Ishikawa (cell line): ENCODE results near the gene DEFB121.

Experiments
- CEBPB ChIP-seq: IDR thresholded peaks from 2 replicates; pipeline ENCODE4 v1.6.1; 2012
- CREB1 ChIP-seq: IDR thresholded peaks from 2 replicates; pipeline ENCODE4 v1.6.1; 2012; ENCODE audit warnings: low read depth
- EGR1 ChIP-seq: IDR thresholded peaks from 2 replicates; pipeline ENCODE4 v1.6.1; 2012
- EP300 ChIP-seq: IDR thresholded peaks from 2 replicates; pipeline ENCODE4 v1.6.1; 2012; ENCODE audit warnings: borderline replicate concordance
- FOXM1 ChIP-seq: IDR thresholded peaks from 2 replicates; pipeline ENCODE4 v1.6.1; 2012; ENCODE audit warnings: low read depth, borderline replicate concordance
- MAX ChIP-seq: IDR thresholded peaks from 2 replicates; pipeline ENCODE4 v1.6.1; 2012
- NFIC ChIP-seq: IDR thresholded peaks from 2 replicates; pipeline ENCODE4 v1.6.1; 2012
- RAD21 ChIP-seq: IDR thresholded peaks from 2 replicates; pipeline ENCODE4 v1.6.1; 2012; ENCODE audit warnings: low read depth
- TCF12 ChIP-seq: IDR thresholded peaks from 2 replicates; pipeline ENCODE4 v1.6.1; 2012; ENCODE audit warnings: low read depth
- TEAD4 ChIP-seq: IDR thresholded peaks from 2 replicates; pipeline ENCODE4 v1.6.1; 2012
- USF1 ChIP-seq: IDR thresholded peaks from 2 replicates; pipeline ENCODE4 v1.6.1; 2012
- YY1 ChIP-seq: IDR thresholded peaks from 2 replicates; pipeline ENCODE4 v1.6.1; 2012; ENCODE audit warnings: low read depth
- ZBTB7A ChIP-seq: IDR thresholded peaks from 2 replicates; pipeline ENCODE4 v1.6.1; 2012; ENCODE audit warnings: low read depth
- TF ChIP-seq, protein P1 (sequence below): IDR thresholded peaks from 2 replicates; pipeline ENCODE4 v1.6.1; 2012; ENCODE audit warnings: low read depth, mild to moderate bottlenecking

GRCh38 chr20:31363295-31363694 lies 42.7 kb downstream of the DEFB121 start:
- no peak for TF ChIP-seq YY1
- TF ChIP-seq USF1, result no peak
- no peak for TF ChIP-seq RAD21
- TF ChIP-seq TEAD4, result no peak
- no peak for TF ChIP-seq CEBPB
- TF ChIP-seq EP300, result no peak
- no peak for TF ChIP-seq TCF12
- TF ChIP-seq MAX, result no peak
- no peak for TF ChIP-seq CREB1
- no peak for TF ChIP-seq EGR1
- TF ChIP-seq, protein P1, sequence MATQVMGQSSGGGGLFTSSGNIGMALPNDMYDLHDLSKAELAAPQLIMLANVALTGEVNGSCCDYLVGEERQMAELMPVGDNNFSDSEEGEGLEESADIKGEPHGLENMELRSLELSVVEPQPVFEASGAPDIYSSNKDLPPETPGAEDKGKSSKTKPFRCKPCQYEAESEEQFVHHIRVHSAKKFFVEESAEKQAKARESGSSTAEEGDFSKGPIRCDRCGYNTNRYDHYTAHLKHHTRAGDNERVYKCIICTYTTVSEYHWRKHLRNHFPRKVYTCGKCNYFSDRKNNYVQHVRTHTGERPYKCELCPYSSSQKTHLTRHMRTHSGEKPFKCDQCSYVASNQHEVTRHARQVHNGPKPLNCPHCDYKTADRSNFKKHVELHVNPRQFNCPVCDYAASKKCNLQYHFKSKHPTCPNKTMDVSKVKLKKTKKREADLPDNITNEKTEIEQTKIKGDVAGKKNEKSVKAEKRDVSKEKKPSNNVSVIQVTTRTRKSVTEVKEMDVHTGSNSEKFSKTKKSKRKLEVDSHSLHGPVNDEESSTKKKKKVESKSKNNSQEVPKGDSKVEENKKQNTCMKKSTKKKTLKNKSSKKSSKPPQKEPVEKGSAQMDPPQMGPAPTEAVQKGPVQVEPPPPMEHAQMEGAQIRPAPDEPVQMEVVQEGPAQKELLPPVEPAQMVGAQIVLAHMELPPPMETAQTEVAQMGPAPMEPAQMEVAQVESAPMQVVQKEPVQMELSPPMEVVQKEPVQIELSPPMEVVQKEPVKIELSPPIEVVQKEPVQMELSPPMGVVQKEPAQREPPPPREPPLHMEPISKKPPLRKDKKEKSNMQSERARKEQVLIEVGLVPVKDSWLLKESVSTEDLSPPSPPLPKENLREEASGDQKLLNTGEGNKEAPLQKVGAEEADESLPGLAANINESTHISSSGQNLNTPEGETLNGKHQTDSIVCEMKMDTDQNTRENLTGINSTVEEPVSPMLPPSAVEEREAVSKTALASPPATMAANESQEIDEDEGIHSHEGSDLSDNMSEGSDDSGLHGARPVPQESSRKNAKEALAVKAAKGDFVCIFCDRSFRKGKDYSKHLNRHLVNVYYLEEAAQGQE, result no peak
- no peak for TF ChIP-seq ZBTB7A
- TF ChIP-seq FOXM1, result no peak
- no peak for TF ChIP-seq NFIC
